Stimulated activated CD4-positive, alpha-beta T cell treated with anti-CD3 and anti-CD28 coated beads, Interleukin-12 subunit alpha, Interleukin-12 subunit beta, amount 100 ng/mL, for 24 hours (primary cell): Measurements from ENCODE around the gene HJV.
"Not testable (repeated sequence)": the region's sequence is repeated elsewhere in the genome, so short reads cannot be mapped to it uniquely, and the experiment has no call there.

ENCODE experiments used
- DNase-seq, 2 experiments: peaks; one replicate each; pipeline ENCODE4 v3.0.0-alpha.2; 2020; ENCODE audit warnings: low read depth in 2 of 2

Gene HJV

GRCh38 chr1:146021622-146022402, at the start of gene HJV:
HJV (minus strand) TSS chr1:146021735; CDS start chr1:146020231, 1,504 bp downstream.
- DNase-seq: no peak

GRCh38 chr1:146059148-146059547, 37.6 kb upstream of the HJV start:
- not testable (repeated sequence) for DNase-seq

- DNase-seq: peak; percentile 71 to 74
These were observed 30.5 kb upstream of the HJV start for GRCh38 chr1:146051852-146052676.

- DNase-seq: no peak
These were observed 29.9 kb upstream of the HJV start for GRCh38 chr1:146051452-146051851.

- not testable (repeated sequence) for DNase-seq
These were observed 29.1 kb upstream of the HJV start for GRCh38 chr1:146050652-146050963.

GRCh38 chr1:146049866-146050651, 28.5 kb upstream of the HJV start:
- not testable (repeated sequence) for DNase-seq

- no peak for DNase-seq
These were observed 27.9 kb upstream of the HJV start for GRCh38 chr1:146049436-146049835.

GRCh38 chr1:146048514-146049115, 27.1 kb upstream of the HJV start:
- not testable (repeated sequence) for DNase-seq

- DNase-seq: no peak
These were observed 25.1 kb upstream of the HJV start for GRCh38 chr1:146046664-146047063.

GRCh38 chr1:146039844-146040194, 18.3 kb upstream of the HJV start:
- no peak for DNase-seq

GRCh38 chr1:146036965-146037646, 15.6 kb upstream of the HJV start:
- DNase-seq: peak; percentile 72 to 85

- DNase-seq: no peak
These were observed 14.9 kb upstream of the HJV start for GRCh38 chr1:146036241-146036964.

- no peak for DNase-seq
These were observed 13.5 kb upstream of the HJV start for GRCh38 chr1:146035048-146035423.

- DNase-seq: no peak
These were observed 11.2 kb upstream of the HJV start for GRCh38 chr1:146032631-146033219.

GRCh38 chr1:146031476-146031875, 9.9 kb upstream of the HJV start:
- DNase-seq: no peak

- no peak for DNase-seq
These were observed 7.6 kb upstream of the HJV start for GRCh38 chr1:146029117-146029516.

GRCh38 chr1:146026650-146027049, 5.1 kb upstream of the HJV start:
- not testable (repeated sequence) for DNase-seq

GRCh38 chr1:146025787-146026495, 4.4 kb upstream of the HJV start:
- DNase-seq: not testable (repeated sequence)

GRCh38 chr1:146022403-146023127, 1.0 kb upstream of the HJV start:
- DNase-seq: no peak
